GM18870 (cell line): Measurements from ENCODE around the gene RGS8.

Experiments used
- ATAC-seq: cut with Tn5 transposase; IDR thresholded peaks from one replicate; pipeline ENCODE4 v1.9.1; 2021; ENCODE audit warnings: moderate library complexity; ENCODE audit not compliant: unreplicated experiment

RGS8 gene

DNA sequence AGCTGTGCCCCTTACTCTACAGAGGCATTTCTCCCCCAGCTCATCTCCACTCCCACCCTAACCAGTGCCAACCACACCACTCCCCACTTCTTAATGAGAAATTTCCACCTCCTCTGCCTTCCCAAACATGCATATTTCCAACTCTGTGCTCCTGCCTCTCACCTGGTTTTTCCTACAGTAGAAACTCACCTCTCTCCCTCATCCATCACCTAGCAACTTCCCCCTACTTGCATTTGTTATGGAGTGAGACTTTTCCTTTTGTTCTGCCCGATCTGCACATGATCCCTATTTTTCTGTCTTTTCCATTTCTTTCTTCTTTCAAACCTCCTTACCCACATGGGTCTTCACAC, 11.9 kb downstream of the RGS8 start:
- no peak for ATAC-seq

DNA sequence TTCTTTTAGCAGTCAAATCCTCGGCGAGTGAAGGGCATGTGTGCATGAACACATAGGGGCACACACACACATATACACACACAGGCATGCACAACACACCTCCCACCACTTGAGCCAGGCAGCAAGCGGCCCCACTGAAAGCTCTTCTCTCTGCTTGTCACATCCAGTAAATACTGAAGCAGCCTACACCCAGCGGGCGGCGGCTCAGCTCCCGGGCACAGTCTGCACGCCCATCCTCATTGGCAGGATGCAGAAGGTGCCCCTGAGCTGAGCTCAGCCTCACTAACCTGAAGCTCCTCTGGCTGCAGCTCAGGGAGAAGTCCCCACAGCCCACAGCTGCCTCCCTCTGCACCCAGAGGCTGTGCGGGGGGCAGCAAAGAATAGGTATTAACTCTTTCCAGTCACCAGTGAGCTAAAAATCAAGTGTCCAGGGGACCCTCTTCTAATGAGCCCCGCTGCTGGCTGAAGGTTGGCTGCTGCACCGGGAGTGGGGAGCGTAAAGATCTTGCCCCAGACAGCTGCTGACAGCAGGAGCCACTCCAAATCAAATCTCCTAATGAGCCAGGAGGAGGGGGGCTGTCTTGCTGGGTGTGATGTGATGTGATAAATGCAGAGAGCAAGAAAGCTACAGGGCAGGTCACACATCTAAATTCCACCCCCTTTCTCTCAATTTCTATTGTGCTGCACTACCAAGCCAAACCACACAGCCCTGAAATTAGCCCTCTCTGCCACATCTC, 12.5 kb downstream of the RGS8 start:
- no peak for ATAC-seq

DNA sequence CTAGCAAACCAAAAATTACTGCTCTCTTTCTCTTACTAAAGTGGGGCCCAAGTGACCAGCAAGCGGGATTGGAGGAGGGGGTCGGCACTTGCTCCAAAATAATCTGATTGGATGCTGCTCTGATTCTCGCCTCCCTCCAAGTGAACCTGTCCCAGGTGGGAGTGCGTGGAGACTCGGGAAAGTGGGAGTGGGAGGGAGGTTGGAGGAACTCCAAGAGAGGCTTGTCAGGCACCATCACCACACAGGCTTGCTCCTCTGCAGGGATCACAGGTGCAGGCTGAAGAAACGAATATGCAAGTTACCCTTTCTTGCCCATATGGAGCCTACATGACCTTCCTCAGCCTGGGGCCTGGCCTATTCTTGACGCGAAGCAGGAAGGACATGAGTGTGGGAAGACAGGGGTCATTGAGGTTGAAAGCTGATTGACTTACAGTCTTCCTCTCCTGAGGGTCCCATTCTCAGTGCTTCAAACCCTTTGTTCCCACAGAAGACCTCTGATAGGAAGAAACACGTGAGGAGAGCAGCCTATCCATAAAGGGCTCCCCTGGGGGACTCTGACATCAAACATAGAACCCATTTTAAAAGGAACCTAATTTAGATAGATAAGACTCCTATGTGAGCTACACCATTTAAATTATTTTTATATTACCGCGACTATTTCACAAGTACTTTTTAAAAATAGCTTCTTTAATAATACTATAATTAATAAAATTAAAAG, 14.2 kb downstream of the RGS8 start:
- ATAC-seq = no peak

DNA sequence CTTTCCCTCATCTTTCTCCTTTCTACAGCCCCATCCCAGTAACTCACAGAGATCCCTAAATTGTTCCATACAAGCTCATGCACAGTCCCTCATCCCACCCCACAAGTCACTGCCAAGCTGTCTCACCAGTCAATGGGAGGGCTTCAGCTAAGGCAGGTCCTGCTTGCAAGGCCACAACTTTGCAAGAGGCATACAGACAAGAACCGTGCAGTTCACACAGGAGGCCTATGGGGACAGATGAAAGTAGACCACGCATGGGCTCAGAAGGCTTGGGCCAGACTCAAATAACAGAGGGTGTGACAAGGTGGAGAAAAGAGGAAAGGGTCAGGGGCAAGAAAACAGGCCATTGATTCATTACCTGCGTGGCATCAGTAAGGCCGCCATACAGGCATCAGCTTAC, 15.1 kb downstream of the RGS8 start:
- no peak for ATAC-seq

DNA sequence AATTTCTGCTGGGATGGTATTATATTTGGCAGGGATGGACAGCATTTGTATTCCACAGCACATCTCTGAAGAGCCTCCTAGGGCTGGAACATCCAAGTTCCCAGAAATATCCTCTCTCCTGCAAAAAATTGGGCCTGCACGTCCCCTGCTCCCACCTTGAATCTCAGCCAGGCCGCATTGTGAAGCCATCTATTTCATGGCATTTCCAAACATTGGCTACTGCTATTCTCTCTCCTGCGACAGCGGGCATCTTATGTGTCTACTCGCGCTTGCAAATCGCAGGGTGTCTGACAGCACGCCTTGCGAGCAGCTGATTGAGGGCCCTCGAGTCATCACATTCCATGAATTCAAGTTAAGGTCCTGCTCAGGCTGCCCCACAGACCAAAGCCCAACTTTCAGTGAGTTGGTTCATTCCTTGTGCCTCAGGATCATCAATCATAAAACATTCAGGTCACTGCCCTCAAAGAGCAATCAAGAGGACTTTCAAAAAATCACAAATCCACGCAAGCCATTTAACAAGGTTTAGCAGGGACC, 15.8 kb downstream of the RGS8 start:
- no peak for ATAC-seq

DNA sequence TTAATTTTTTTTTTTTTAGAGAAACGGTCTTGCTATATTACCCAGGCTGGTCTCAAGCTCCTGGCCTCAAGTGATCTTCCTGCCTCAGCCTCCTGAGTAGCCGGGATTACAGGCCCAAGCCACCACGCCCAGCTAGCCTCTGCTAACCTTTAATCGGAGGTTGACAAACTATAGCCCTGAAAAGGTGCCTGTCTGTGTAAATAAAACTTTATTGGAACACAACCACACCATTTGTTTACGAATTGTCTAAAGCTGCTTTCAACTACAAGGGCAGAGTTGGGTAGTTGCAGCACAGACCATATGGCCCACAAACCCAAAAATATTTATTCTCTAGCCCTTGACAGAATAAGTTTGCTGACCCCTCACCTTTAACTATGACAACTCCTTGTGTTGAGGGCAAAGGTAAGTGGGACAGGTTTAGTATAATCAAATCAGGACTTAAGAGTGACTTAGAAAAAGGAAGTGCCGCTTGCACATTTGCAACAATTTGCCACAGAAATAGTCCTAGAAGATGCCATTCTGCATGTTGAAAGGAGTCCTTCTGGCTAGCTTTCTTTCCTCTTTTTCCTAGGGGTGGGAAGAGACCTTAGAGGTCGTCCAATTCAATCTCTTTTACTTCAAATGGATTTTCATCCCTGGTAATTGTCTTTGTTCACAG, 16.4 kb downstream of the RGS8 start:
- no peak for ATAC-seq

DNA sequence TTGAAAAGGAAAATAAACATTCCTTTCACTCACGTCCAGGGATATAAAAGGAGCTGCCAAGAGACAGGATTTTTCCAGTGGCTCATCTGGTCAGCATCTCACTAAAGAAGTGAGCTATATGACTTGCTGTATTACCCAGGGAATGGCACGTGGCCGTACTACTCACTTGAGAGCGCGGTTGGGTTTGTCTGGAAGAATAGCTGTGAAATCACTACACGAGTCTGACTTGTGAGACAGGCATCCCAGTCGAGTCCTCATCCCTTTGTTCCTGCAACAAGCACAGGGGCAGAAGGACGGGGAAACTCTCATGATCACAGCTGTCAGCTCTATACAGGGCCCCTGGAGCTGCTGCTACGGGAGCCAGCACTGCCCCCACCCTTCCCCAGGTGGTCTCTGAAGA, 17.7 kb downstream of the RGS8 start:
- no peak for ATAC-seq

DNA sequence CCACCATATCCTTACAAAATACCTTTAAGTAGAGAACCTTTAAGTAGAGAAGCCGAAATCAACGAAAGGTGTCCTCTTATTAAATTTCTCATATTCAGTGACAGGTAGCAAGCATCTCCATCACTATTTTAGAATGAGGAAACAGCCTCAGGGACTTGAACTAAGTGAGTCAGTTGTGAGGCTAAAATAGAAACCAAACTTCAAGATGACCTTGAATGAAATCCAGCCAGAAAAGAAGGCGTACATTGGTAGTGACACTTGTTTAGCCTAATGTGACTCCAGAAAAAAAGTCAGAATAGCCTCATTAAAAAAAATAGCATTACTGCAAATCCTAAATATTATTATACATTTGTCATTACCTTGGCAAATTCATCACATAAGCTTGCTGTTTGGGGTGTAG, 20.1 kb downstream of the RGS8 start:
- no peak for ATAC-seq

DNA sequence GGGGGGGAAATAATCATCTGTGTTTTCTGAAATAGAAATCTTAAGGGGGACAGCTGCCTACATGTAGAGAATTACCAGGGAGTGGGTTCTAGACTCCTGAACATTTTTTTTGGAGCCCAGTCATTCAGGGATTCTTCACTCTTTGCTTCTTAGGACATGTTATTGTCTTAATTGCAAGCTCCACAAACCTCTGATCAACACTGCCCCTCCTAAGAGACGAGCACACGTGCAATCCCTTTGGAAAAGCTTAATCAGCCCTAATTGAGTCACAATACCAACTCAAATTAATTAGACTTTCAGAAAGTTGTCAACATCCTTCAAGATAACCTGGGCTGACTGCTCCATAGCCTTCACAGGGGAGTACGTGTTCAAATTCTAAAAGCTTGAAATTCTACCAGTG, 21.4 kb downstream of the RGS8 start:
- no peak for ATAC-seq

DNA sequence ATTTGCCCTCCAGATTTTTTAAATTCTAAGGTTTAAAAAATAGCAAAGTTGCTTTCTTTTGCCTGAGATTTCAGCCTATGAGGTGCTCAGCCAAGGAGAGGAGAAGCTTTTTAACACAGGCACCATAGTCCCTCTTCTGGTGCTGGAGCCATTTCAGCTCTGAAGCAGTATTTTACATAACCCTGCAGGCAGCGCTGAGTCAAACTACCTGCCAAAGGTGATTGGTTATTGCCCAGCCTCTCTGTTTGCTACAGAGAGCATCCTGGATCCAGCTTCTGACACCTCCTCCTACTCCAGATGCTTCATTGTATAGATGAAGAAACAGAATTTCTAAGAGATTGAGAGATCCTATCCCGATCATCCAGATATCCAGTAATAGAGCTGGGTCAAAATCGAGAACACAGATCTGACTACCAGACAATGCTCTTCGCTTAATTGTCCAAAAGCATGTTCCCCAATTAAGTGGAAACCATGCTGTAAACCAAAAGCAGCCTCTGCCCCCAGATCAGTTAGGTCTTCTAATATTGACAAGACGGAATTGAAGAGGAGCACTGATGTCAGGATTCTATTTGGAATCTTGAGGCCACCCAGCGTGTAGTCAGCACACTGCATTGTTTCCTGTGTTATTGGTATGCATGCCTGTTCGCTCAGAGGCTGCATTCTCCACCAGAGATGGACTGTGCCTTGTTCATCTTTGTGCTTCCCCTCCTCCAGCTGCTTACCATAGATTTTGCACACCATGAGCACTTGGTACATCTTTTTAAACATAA, 22.1 kb downstream of the RGS8 start:
- no peak for ATAC-seq

DNA sequence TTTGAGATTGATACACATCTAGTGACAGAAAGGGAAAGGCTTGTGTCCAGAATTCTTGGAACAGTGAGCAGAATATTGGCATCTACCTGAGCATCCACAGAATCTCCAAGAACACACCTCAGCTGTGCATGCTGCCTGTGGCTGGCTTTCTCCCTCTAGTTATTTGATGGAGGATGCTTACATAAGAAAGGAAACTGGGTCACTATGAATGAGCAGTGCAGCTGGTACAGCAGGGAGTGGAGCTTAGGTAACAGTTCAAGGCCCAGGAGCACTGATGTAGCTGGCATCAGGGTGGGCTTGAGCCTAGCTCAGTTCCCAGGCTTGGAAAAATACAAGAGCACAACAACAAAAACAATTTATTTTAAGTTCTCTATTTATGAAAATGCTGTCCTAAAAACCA, 26.3 kb downstream of the RGS8 start:
- no peak for ATAC-seq

DNA sequence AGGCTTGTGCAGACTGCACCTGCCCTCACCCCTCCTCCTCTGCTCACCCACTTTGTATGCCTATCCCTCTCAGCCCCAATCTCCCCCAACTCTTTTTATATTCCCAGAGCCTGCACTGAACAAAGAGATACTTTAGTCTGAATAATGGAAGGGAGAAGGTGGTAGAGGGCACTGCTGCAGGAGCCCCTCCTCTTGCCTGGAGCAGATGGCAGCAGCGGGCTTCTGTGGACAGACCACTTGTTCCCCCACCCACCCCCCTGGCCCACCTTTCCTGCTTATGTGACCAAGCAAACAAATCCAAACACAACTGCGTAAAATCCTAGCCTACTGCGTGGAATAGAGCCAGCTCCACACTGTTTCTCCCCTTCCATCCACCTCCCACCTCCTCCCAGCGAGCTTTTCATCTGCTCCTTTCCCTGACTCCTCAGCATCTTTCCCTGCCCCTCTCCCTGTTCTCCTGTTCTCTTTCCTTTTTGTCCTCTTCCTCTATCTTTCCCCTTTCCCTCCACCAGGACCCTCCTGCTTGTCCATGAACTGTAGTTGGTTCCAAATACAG, 27.5 kb downstream of the RGS8 start:
- ATAC-seq = no peak

DNA sequence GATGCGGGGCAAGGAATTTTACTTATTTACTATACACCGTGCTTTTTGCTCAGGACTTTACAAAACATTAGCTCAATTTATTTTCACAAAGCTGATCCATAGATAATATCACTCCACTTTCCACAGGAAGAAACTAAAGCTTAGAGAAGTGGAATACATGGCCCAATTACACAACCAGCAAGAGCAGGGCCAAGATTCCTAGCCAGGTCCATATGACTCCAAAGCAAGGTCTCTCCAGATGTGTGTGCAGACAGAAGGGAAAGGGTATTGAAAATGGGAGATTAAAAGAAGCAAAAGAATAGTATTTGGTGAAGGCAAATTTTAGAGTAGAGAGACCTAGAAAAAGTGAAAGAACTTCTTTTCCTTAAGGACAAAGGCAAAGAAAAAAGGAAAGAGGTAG, 30.4 kb downstream of the RGS8 start:
- ATAC-seq = no peak

DNA sequence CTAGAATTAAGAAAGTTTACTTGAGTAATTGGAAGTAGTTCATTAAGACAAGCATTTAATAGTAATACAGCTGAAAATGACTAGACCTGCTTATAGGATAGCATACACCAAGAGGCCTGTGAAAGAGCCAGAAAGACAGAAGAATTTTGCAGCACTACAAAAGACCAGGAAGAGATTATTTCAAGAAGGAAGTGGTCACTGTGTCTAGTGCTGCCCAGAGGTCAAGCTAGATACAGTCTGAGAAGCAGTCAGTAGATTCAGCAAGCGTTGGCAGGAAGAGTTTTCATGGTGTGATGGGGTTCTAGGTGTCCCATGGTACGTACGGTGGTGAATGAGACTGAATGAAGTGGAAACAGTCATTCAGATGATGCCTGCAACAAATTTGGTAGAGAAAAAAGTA, 31.5 kb downstream of the RGS8 start:
- no peak for ATAC-seq

DNA sequence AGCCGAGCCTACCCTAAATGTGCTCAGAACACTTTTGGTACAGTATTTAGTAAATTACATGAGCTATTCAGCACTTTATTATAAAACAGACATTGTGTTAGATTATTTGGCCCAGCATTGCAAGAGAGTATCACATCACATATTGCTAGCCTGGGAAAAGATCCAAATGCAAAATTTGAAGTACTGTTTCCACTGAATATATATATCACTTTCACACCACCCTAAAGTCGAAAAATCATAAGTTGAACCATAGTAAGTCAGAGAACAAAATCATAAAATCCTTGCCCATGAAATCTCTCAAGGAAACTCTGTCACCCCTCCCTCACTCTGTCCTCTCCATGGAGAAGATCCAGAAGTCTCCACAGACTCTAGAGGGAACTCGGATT, 33.1 kb downstream of the RGS8 start:
- no peak for ATAC-seq

DNA sequence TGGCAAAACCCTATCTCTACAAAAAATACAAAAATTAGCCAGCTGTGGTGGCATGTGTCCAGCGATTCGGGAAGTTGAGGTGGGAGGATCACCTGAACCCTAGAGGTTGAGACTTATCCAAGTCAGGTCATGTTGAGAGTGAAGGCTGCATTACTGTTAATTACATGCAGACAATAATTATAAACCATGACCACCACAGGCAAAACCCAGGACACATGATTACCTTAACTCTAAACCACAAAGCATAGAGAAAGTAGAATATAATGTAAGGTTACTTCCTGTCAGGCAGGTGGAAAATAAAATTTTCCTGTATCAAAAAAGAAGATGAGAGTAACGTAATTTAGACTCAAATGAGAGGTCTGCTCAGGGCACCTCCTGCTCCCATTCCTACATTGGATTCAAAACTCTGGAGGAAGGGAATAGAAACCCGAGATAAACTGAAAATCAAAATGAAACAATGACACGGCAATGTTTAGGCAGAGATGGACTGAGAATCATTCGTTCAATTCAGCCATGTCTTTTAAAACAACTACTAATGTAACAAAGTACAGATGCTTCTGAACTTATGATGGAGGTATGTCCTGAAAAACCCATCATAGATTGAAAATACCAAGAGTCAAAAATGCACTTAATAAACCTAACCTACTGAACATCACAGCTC, 33.6 kb downstream of the RGS8 start:
- no peak for ATAC-seq

DNA sequence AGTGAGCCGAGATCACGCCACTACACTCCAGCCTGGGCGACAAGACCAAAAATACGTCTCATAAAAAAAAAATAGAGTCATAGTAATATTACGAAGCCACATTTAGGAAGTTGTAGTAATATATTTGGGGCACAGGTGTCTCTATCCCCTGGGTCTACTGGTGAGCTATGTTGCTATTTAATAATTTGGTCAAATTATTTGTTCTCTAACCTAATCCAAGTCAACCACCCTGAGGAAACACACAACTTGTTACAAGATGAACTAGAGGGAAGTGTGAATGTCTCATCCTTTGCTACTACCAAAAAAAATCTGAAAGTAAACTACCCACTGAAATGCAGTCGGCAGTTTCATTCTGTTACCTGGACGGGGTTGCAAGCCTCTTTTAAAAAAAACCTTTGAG, 35.3 kb downstream of the RGS8 start:
- peak; percentile 66 for ATAC-seq

DNA sequence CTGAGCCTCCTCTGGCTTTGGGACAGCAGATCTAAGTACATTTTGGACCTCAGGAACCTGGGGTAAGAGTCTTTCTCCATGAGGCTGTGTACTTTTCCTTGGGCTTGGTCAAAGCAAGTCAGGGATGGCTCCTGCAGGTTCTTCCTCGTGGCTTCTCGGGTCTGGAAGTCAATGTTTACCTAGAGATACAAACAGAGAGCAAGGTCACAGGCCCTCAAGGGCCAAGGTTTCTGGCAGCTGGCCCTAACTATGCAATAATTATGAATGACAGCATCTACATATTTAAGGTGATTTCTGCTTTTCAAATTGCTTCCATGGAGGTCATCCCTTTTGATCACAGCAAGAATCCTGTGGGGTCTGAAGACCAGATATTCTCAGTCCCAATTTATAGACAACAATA, 37.6 kb downstream of the RGS8 start:
- ATAC-seq = no peak

DNA sequence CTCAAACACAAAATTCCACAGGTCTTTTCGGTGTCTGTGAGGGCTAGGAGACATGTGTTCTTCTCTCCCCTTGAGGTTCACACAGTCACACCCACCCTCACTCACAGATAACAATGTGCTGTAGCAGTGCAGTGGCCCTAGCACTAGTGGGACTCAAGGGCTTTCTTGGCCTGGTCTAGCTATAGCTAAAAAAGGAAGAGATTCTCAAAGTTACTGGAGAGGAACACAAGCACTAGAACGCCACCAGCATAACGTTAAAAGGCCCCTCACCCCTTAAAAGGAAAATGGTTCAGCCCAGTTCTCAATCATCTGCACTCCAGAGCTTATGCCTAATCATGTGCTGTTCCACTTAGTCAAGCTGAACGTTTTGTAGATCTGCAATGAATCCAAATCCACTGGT, 39.5 kb downstream of the RGS8 start:
- ATAC-seq = no peak

DNA sequence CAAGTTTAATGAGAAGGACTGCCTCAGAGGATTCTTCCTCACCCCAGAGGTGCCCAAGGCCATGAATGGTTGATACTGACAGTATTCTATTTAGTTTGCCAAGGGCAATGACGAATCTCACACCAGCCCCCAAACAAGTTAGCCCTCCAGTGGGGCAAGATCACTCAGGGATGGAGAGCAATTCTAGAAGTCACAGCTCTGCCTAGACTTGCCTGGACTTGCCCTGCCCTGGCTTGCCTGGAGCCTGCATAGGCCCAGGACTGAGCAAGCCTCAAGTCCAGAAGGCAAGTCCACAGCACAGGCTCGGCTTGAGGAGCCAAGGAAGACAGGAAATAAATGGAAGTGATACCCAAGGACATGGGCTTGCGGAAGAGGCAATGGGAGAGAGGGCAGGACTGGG, 40.7 kb downstream of the RGS8 start:
- ATAC-seq = no peak

DNA sequence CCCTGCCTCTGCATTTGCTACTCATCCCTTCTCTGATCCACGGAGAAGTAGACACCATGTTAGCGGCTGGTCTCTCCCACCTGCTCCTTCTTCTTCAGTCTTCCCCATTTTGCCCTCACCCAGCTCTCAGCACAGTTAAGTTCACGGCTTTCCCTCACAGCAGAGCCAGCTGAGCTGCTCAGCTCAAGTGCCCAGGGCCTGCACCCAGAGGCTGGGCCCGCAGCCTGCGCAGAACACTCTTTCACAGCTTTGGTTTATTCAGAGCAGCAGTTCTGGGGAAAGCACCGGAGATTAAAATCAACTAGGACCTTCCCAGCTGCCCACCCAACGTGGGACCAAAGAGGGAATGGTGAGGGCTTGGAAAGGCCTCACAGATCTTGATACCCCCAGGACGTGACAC, 41.9 kb downstream of the RGS8 start:
- ATAC-seq = no peak
